ENCODE measurements around the gene TAOK3.
"Not testable (repeated sequence)": the region's sequence is repeated elsewhere in the genome, so short reads cannot be mapped to it uniquely, and the experiment has no call there.

TAOK3 gene

GRCh38 chr12:118371321-118372282 lies 1.1 kb downstream of the TAOK3 start:
- no peak for DNase-seq

- no peak for DNase-seq
Observed at GRCh38 chr12:118370601-118371000, 2.1 kb downstream of the TAOK3 start.

GRCh38 chr12:118368821-118369220 lies 3.9 kb downstream of the TAOK3 start:
- no peak for DNase-seq

GRCh38 chr12:118361889-118362288 lies 10.8 kb downstream of the TAOK3 start:
- DNase-seq, result no peak

GRCh38 chr12:118361092-118361404 lies 11.7 kb downstream of the TAOK3 start:
- no peak for DNase-seq

- peak; percentile 75 for DNase-seq
Observed at GRCh38 chr12:118359541-118359915, 13.2 kb downstream of the TAOK3 start.

- DNase-seq, result peak; percentile 58
Observed at GRCh38 chr12:118358612-118359540, 13.8 kb downstream of the TAOK3 start.

GRCh38 chr12:118358008-118358359 lies 14.7 kb downstream of the TAOK3 start:
- no peak for DNase-seq

- peak; percentile 92 for DNase-seq
Observed at GRCh38 chr12:118357257-118358007, 15.3 kb downstream of the TAOK3 start.

GRCh38 chr12:118356809-118357256 lies 15.9 kb downstream of the TAOK3 start:
- no peak for DNase-seq

- DNase-seq, result no peak
Observed at GRCh38 chr12:118355843-118356242, 16.9 kb downstream of the TAOK3 start.

- DNase-seq, result no peak
Observed at GRCh38 chr12:118354903-118355302, 17.8 kb downstream of the TAOK3 start.

GRCh38 chr12:118354503-118354902 lies 18.2 kb downstream of the TAOK3 start:
- DNase-seq, result not testable (repeated sequence)

- DNase-seq, result no peak
Observed at GRCh38 chr12:118353721-118354120, 19.0 kb downstream of the TAOK3 start.

GRCh38 chr12:118350908-118351559 lies 21.7 kb downstream of the TAOK3 start:
- DNase-seq, result no peak

GRCh38 chr12:118347916-118348315 lies 24.8 kb downstream of the TAOK3 start:
- DNase-seq, result no peak

- DNase-seq, result peak; percentile 80
Observed at GRCh38 chr12:118346895-118347294, 25.8 kb downstream of the TAOK3 start.

- peak; percentile 87 for DNase-seq
Observed at GRCh38 chr12:118345355-118345754, 27.4 kb downstream of the TAOK3 start.

GRCh38 chr12:118344829-118345228 lies 27.9 kb downstream of the TAOK3 start:
- no peak for DNase-seq

- DNase-seq, result no peak
Observed at GRCh38 chr12:118342090-118342489, 30.6 kb downstream of the TAOK3 start.

- DNase-seq, result no peak
Observed at GRCh38 chr12:118337194-118337838, 35.4 kb downstream of the TAOK3 start.

GRCh38 chr12:118336123-118336522 lies 36.6 kb downstream of the TAOK3 start:
- DNase-seq, result no peak

Data from hematopoietic multipotent progenitor cell treated with erythropoietin and hydrocortisone succinate and interleukin-3 and kit ligand, for 8 days (in vitro differentiated cells).